HG02943 (cell line): ENCODE data around the gene NPAS3.

ENCODE experiments used
- ATAC-seq: cut with Tn5 transposase; IDR thresholded peaks from one replicate; pipeline ENCODE4 v1.9.1; 2021; ENCODE audit warnings: mild to moderate bottlenecking, low read depth, moderate library complexity; ENCODE audit not compliant: unreplicated experiment

NPAS3 gene

GRCh38 chr14:33357225-33358010, 418.7 kb downstream of the NPAS3 start:
- ATAC-seq: no peak

GRCh38 chr14:33359288-33359881, 420.7 kb downstream of the NPAS3 start:
- ATAC-seq: no peak

GRCh38 chr14:33362934-33363333, 424.3 kb downstream of the NPAS3 start:
- ATAC-seq: no peak

DNA sequence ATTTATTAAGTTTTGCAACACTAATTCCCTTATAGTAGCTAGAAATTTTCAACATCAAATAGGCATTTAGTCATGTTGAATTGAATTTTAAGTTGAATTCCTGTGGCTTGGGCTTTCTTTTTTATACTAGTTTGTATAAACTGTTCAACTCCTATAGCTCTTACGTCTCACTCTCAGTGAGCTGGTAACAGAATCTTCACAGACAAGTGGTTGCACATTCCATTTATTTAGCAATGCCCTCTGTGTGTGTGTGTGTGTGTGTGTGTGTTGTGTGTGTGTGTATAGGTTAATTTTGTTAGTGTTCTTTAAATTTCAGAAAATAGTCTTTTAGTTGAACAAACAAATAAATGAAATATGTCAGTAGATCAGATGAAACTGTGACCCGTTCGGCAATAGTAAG, 425.0 kb downstream of the NPAS3 start:
- ATAC-seq: no peak

DNA sequence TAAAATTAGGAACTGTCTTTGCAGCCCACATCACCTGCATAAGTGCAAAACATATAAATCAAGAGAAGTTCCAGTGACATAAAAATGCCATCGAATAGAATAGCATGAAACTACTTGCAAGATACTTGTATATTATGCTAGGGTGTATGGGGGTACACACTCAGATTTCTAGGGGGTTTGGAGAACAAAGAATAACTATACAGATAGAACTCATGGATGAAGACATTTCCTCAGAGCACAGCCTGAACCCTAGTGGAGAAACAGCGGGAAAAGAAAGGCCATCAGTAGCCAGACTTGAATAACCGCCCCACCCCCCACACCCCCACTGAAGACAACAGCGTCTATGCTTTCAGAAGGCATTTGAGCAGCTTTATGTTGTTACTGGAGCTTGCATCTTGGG, 425.8 kb downstream of the NPAS3 start:
- no peak for ATAC-seq

GRCh38 chr14:33369041-33369440, 430.4 kb downstream of the NPAS3 start:
- no peak for ATAC-seq

GRCh38 chr14:33369972-33370371, 431.3 kb downstream of the NPAS3 start:
- peak; percentile 83 for ATAC-seq

- no peak for ATAC-seq
Measured at GRCh38 chr14:33370426-33370825, 431.7 kb downstream of the NPAS3 start.

GRCh38 chr14:33375196-33375595, 436.5 kb downstream of the NPAS3 start:
- ATAC-seq: no peak

- no peak for ATAC-seq
Measured at GRCh38 chr14:33375786-33376185, 437.1 kb downstream of the NPAS3 start.

DNA sequence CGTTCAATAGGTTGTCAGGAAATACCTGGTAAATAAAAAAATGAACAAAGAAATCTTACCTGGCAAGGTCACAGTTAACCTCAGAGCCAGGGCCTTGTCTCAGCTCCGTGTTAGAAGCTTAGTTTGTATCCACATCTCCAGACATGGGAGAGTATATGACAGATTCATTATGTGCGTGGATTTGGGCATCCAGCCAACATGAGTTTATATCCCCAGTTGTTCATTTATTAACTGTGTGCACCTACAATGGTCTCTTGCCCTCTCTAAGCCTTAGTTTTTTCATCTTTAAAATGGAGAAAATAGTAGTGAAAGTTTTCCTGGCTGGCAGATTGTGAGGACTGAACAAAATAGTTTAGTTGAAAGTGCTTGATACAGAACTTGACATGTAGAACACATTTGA, 437.8 kb downstream of the NPAS3 start:
- ATAC-seq: no peak

DNA sequence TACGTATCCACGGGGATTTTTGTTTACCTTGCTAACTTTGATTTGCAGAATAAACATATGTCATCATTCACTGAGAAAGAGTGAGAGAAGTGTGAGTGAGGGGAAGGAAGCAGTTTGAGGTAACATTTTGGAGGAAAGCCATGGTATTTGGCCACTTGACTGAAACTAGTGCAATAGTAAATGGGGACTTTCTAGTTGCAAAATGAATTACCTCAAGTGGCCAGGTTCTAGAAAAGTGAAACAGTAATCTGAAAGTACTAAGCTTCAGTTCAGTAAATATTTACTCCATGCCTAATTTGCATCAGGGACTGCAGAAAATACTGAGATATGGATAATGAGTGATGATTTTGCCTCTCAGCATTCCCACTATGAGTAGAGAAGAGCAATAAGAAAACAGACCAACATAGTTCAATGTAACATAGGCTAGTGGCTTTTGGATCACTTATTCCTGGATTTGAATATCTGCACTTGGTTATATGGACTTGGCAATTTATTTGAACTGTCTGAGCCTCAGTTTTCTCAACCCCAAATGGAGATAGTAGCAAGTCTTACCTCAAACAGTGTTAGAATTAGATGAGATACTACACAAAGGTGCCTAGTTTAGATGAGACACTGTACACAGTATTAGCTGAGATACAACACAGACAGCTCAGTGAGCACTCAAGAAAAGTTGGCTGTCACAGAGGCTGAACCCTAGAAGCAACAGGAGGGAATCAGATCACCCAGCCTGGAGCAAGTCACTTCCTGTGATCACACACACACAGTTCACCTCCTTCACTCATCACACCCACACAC, 439.1 kb downstream of the NPAS3 start:
- peak; percentile 76 for ATAC-seq

DNA sequence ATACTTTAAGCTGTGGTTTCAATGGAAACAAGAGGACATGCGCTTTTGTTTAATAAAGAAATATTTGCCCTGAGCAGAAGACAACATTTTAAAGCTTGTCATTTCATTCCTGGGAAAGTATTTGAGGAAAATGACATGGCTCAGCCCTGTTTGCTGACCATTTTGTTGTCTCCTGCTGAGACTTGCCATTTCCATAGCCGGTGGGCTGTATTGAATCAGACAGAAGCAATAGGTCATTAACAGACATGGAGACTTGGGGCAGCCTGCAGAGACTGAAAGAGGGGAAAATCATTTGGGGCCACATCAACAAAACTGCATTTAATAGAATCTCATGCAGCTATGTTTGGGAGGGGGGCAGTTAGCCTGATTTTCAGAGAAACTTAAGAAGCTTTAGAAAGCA, 443.0 kb downstream of the NPAS3 start:
- ATAC-seq: no peak

- no peak for ATAC-seq
Measured at GRCh38 chr14:33386140-33386539, 447.5 kb downstream of the NPAS3 start.

DNA sequence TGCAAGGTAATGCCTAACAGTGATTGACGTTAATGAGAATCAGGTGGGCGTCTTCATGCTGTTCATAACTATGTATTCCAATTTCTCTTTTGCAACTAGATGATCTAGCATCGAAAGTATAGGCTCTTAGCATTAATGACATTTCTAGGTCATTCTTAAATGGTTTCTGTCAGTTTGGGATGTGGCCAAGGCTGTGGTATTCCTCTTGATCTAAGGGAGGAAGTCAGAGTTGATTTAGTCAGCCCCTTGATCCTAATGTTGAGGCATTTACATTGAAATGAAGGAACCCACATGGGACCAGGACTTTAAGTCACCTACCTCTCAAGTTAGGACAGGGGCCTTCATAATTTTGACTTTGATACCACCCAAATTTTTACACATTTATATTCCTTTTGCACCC, 448.1 kb downstream of the NPAS3 start:
- ATAC-seq: no peak

DNA sequence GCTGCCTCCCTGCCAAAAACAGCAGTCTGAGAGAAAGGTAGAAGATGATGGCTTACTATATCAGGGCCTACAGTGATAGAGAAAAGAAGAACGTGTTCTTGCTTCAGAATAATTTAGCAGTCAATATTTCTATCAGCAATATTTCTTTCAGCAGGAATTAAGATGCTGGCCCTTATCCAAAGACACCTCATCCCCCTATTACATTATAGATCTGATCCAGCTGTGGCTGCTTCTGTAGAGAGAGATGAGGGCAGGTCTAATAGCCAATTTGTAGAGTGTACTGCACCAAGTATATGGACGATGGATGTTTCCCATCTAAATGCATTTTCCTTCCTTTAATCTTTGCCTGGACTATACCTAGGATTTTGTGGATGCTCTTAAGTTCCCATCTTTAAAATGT, 451.7 kb downstream of the NPAS3 start:
- no peak for ATAC-seq

- ATAC-seq: no peak
Measured at GRCh38 chr14:33393231-33393894, 454.7 kb downstream of the NPAS3 start.

GRCh38 chr14:33393895-33394368, 455.3 kb downstream of the NPAS3 start:
- ATAC-seq: no peak

GRCh38 chr14:33401311-33401710, 462.6 kb downstream of the NPAS3 start:
- ATAC-seq: no peak

GRCh38 chr14:33402604-33403003, 463.9 kb downstream of the NPAS3 start:
- ATAC-seq: no peak

DNA sequence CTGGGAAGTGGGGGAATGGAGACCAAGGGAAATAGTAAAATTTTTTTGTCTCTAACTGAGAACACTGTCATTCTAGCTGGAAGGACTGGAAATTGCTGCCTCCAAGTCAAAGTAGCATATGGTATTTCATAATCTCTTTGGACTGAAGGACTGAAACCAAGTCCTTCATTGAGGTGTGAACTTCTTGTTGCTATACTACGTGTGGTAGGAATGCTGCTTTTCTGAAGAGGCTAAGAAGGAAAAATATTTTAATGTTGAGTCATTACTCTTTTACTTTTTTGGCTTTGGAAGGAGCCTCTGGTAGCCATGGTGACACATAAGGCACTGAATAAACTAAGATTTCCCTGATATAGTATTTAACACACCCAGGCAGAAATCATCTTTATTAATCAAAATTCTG, 465.4 kb downstream of the NPAS3 start:
- no peak for ATAC-seq
